Measurements from ENCODE around the gene AIFM3. TPM values are rescaled to one million over a fixed set of nuclear protein-coding genes. Genes with fewer than 3 reads are reported as not detected.

Gene AIFM3
- total and polyA plus RNA-seq, 2 experiments from 2014 or later, result 0.65 TPM; not detected in 1

GRCh38 chr22:20972933-20973577, 6.0 kb downstream of the AIFM3 start:
- 60 to 80% methylated on average over 12 to 19 of the region's 21 CpGs for WGBS, 2 experiments (ENCODE audit: low coverage in 1 of 2, low lambda C conversion rate in 2 of 2, missing lambda C conversion rate in 2 of 2)
- in situ Hi-C loops (cut with MboI), result no loop called here
- H3K36me3 ChIP-seq (ENCODE audit: low read depth), result no peaks in the 10 kb centered on the region
- H3K27me3 ChIP-seq (replicated peaks; ENCODE audit: insufficient read depth), result no peaks in the 10 kb centered on the region
- no peaks in the 10 kb centered on the region for H3K4me1 ChIP-seq (ENCODE audit: insufficient read depth)
- H4K20me1 ChIP-seq (ENCODE audit: insufficient read depth), result no peaks in the 10 kb centered on the region
- H3K9me3 ChIP-seq (ENCODE audit: low read depth), result no peaks in the 10 kb centered on the region
- no peaks in the 10 kb centered on the region for H3K9me2 ChIP-seq (ENCODE audit: insufficient read depth)
- no peak overlapping the region for H3K4me3 ChIP-seq
- H3K9ac ChIP-seq, result no peak overlapping the region
- no peak overlapping the region for H2AFZ ChIP-seq
- H3K4me2 ChIP-seq (ENCODE audit: unreplicated experiment), result no peak overlapping the region
- H3K79me2 ChIP-seq (ENCODE audit: insufficient read depth), result no peaks in the 10 kb centered on the region
- no peak overlapping the region for H3K27ac ChIP-seq
- DNase-seq, result no peak
- no peaks in the 10 kb centered on the region for H3F3A ChIP-seq (ENCODE audit: insufficient read depth)
- TF ChIP-seq EZH2phosphoT487 (IDR thresholded peaks at IDR 0.05; ENCODE audit: insufficient read depth, low read depth) (no peak), EZH2 (IDR thresholded peaks at IDR 0.05; ENCODE audit: insufficient read depth, poor library complexity, severe bottlenecking) (no peak)

DNA sequence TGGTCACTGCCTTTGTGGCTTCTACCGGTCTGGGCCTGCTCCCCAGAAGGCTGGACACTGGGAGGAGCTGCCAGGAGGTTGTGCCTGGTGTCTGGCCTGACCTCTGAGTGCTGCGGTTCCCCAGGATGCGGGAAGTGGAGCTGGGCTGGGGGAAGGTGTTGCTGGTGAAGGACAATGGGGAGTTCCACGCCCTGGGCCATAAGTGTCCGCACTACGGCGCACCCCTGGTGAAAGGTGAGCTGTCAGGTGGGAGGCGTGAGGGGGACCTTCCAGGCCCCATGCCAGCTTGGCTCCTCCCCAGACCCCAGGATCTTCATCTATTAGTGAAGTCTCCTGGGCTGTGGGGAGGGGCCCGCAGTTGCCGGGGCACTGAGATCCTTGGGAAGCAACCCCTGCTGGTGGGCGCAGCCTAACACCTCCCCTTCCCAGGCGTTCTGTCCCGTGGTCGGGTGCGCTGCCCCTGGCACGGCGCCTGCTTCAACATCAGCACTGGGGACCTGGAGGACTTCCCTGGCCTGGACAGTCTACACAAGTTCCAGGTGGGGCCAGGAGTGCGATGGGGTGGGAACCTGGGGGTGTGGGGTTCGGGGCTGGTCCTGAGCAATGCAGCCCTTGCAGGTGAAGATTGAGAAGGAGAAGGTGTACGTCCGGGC, 6.7 kb downstream of the AIFM3 start:
- H3F3A ChIP-seq (ENCODE audit: insufficient read depth), result no peaks in the 10 kb centered on the region
- in situ Hi-C loops (cut with MboI), result no loop called here
- H4K20me1 ChIP-seq (ENCODE audit: insufficient read depth), result no peaks in the 10 kb centered on the region
- H3K9ac ChIP-seq, result no peak overlapping the region
- H3K4me1 ChIP-seq (ENCODE audit: insufficient read depth), result no peaks in the 10 kb centered on the region
- H3K27me3 ChIP-seq (replicated peaks; ENCODE audit: insufficient read depth), result no peaks in the 10 kb centered on the region
- no peaks in the 10 kb centered on the region for H3K79me2 ChIP-seq (ENCODE audit: insufficient read depth)
- H3K4me2 ChIP-seq (ENCODE audit: unreplicated experiment), result no peak overlapping the region
- no peak for TF ChIP-seq EZH2 (IDR thresholded peaks at IDR 0.05; ENCODE audit: insufficient read depth, poor library complexity, severe bottlenecking)
- no peak for TF ChIP-seq EZH2phosphoT487 (IDR thresholded peaks at IDR 0.05; ENCODE audit: insufficient read depth, low read depth)
- no peaks in the 10 kb centered on the region for H3K9me2 ChIP-seq (ENCODE audit: insufficient read depth)
- no peaks in the 10 kb centered on the region for H3K36me3 ChIP-seq (ENCODE audit: low read depth)
- H2AFZ ChIP-seq, result no peak overlapping the region
- no peak overlapping the region for H3K4me3 ChIP-seq
- no peak for DNase-seq
- H3K27ac ChIP-seq, result no peak overlapping the region
- 37 to 40% methylated on average over 17 to 20 of the region's 21 CpGs for WGBS, 2 experiments (ENCODE audit: low coverage in 1 of 2, low lambda C conversion rate in 2 of 2, missing lambda C conversion rate in 2 of 2)
- no peaks in the 10 kb centered on the region for H3K9me3 ChIP-seq (ENCODE audit: low read depth)

DNA sequence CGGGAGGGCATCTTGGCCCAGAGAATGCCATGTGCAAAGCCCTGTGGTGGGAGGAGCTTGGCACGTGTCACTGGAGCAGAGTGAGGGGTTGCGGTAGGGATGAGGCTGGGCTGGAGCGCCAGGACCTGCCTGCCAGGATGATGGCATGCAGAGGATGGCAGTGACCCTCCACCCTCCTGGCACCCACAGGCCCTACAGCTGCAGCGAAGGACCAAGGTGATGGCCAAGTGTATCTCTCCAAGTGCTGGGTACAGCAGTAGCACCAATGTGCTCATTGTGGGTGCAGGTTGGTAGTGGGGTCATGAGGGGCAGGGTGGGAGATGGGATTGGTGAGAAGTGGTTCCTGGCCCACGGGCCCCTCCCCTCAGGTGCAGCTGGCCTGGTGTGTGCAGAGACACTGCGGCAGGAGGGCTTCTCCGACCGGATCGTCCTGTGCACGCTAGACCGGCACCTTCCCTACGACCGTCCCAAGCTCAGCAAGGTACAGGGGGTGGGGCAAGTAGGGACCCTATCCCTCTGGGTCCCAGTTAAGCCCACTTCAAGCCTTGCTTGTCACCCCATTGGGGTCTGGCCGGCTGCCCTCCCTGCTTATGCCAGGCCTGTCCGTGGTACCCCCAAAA, 7.4 kb downstream of the AIFM3 start:
- no peak overlapping the region for H3K9ac ChIP-seq
- no peaks in the 10 kb centered on the region for H3K4me1 ChIP-seq (ENCODE audit: insufficient read depth)
- no peak overlapping the region for H2AFZ ChIP-seq
- no peaks in the 10 kb centered on the region for H3F3A ChIP-seq (ENCODE audit: insufficient read depth)
- TF ChIP-seq EZH2phosphoT487 (IDR thresholded peaks at IDR 0.05; ENCODE audit: insufficient read depth, low read depth) (no peak), EZH2 (IDR thresholded peaks at IDR 0.05; ENCODE audit: insufficient read depth, poor library complexity, severe bottlenecking) (no peak)
- H3K27ac ChIP-seq, result no peak overlapping the region
- no peak overlapping the region for H3K4me3 ChIP-seq
- H3K4me2 ChIP-seq (ENCODE audit: unreplicated experiment), result no peak overlapping the region
- in situ Hi-C loops (cut with MboI), result no loop called here
- no peaks in the 10 kb centered on the region for H3K36me3 ChIP-seq (ENCODE audit: low read depth)
- WGBS, 2 experiments (ENCODE audit: low coverage in 1 of 2, low lambda C conversion rate in 2 of 2, missing lambda C conversion rate in 2 of 2), result 58 to 68% methylated on average over 14 to 16 of the region's 16 CpGs
- no peaks in the 10 kb centered on the region for H3K9me2 ChIP-seq (ENCODE audit: insufficient read depth)
- DNase-seq, result no peak
- H3K79me2 ChIP-seq (ENCODE audit: insufficient read depth), result no peaks in the 10 kb centered on the region
- H3K27me3 ChIP-seq (replicated peaks; ENCODE audit: insufficient read depth), result no peaks in the 10 kb centered on the region
- no peaks in the 10 kb centered on the region for H3K9me3 ChIP-seq (ENCODE audit: low read depth)
- H4K20me1 ChIP-seq (ENCODE audit: insufficient read depth), result no peaks in the 10 kb centered on the region

- H3K4me2 ChIP-seq (ENCODE audit: unreplicated experiment), result no peak overlapping the region
- in situ Hi-C loops (cut with MboI), result no loop called here
Measured at GRCh38 chr22:20975541-20976290, 8.7 kb downstream of the AIFM3 start.

More at GRCh38 chr22:20975541-20976290, 8.7 kb downstream of the AIFM3 start:
- WGBS, 2 experiments (ENCODE audit: low coverage in 1 of 2, low lambda C conversion rate in 2 of 2, missing lambda C conversion rate in 2 of 2), result 68 to 70% methylated on average over 13 to 14 of the region's 14 CpGs
- Histone ChIP-seq H3K4me1 (ENCODE audit: insufficient read depth) (no peaks in the 10 kb centered on the region), H3K4me3 (no peak overlapping the region), H3K9me2 (ENCODE audit: insufficient read depth) (no peaks in the 10 kb centered on the region), H4K20me1 (ENCODE audit: insufficient read depth) (no peaks in the 10 kb centered on the region), H3K36me3 (ENCODE audit: low read depth) (no peaks in the 10 kb centered on the region), H3K79me2 (ENCODE audit: insufficient read depth) (no peaks in the 10 kb centered on the region), H2AFZ (no peak overlapping the region), H3K27me3 (replicated peaks; ENCODE audit: insufficient read depth) (no peaks in the 10 kb centered on the region), H3F3A (ENCODE audit: insufficient read depth) (no peaks in the 10 kb centered on the region), H3K9ac (no peak overlapping the region), H3K27ac (no peak overlapping the region), H3K9me3 (ENCODE audit: low read depth) (no peaks in the 10 kb centered on the region)
- TF ChIP-seq EZH2phosphoT487 (IDR thresholded peaks at IDR 0.05; ENCODE audit: insufficient read depth, low read depth) (no peak), EZH2 (IDR thresholded peaks at IDR 0.05; ENCODE audit: insufficient read depth, poor library complexity, severe bottlenecking) (no peak)
- no peak for DNase-seq

Measured in GM23248 (cell line).